Measurements from ENCODE around the gene ITPA. TPM values are rescaled to one million over a fixed set of nuclear protein-coding genes. Genes with fewer than 3 reads are reported as not detected.

ITPA gene
- total RNA-seq, 4 donors from 2014 or later = 21.8 to 51.8 (median 38.8) TPM

DNA sequence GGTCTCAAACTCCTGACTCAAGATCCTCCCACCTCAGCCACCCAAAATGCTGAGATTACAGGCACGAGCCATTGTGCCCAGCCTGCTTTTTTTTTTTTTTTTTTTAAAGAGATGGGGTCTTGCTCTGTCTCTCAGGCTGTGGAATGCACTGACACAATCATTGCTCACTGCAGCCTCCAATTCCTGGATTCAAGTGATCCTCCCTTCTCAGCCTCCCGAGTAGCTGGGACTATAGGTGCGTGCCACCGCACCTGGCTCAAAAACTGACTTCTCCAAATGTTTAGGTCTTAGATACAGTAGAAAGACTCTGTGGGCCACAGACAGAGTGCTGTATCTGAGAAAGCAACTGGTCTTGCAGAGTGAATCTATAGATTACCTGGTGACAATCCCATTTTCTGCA lies 60.8 kb downstream of the ITPA start:
- TF ChIP-seq, protein P1, sequence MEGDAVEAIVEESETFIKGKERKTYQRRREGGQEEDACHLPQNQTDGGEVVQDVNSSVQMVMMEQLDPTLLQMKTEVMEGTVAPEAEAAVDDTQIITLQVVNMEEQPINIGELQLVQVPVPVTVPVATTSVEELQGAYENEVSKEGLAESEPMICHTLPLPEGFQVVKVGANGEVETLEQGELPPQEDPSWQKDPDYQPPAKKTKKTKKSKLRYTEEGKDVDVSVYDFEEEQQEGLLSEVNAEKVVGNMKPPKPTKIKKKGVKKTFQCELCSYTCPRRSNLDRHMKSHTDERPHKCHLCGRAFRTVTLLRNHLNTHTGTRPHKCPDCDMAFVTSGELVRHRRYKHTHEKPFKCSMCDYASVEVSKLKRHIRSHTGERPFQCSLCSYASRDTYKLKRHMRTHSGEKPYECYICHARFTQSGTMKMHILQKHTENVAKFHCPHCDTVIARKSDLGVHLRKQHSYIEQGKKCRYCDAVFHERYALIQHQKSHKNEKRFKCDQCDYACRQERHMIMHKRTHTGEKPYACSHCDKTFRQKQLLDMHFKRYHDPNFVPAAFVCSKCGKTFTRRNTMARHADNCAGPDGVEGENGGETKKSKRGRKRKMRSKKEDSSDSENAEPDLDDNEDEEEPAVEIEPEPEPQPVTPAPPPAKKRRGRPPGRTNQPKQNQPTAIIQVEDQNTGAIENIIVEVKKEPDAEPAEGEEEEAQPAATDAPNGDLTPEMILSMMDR (IDR thresholded peaks at IDR 0.05; ENCODE audit: low read depth) = no peak

DNA sequence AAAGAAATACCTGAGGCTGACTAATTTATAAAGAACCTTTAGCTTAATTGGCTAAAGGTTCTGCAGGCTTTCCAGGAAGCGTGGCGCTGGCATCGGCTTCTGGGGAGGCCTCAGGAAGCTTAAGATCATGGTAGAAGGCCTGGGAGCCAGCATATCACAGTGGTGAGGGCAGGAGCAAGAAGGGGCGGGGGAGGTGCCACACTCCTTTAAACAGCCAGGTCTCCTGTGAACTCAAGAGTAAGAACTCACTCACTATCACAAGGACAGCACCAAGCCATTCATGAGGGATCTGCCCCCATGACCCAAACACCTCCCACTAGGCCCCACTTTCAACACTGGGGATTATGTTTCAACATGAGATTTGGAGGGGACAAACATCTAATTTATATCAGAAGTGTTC lies 64.1 kb downstream of the ITPA start:
- TF ChIP-seq, protein P1 (IDR thresholded peaks at IDR 0.05; ENCODE audit: low read depth) = no peak

Other genes starting within 250 kb of the ITPA start
- gene GNRH2, start 165.9 kb upstream of the ITPA start, total RNA-seq = not detected
- gene MRPS26, start 163.4 kb upstream of the ITPA start, total RNA-seq = 10 to 100 TPM; 20.5 to 47.5 (median 30.4) TPM
- gene OXT, start 137.9 kb upstream of the ITPA start, total RNA-seq = 1 to 10 TPM in 3 of 4 donors, not detected in 1; 2.0 to 3.5 (median 2.3) TPM
- 1 to 10 TPM in 2 of 4 donors, not detected in 2; 4.3 to 4.6 TPM for gene AVP, start 124.8 kb upstream of the ITPA start, total RNA-seq
- 10 to 100 TPM; 10.3 to 12.2 (median 11.1) TPM for gene FASTKD5, start 49.6 kb upstream of the ITPA start, total RNA-seq
- gene UBOX5, start 49.6 kb upstream of the ITPA start, total RNA-seq = 1 to 10 TPM; 3.6 to 7.9 (median 4.6) TPM
- 1 to 10 TPM; 2.8 to 7.9 (median 5.2) TPM for gene LZTS3, start 35.9 kb upstream of the ITPA start, total RNA-seq
- 10 to 100 TPM; 34.6 to 73.3 (median 64.0) TPM for gene DDRGK1, start 4.8 kb upstream of the ITPA start, total RNA-seq
- gene SLC4A11, start 29.7 kb downstream of the ITPA start, total RNA-seq = 1 to 10 TPM in 1 of 4 donors, under 1 TPM in 2, not detected in 1; 0.33 to 5.3 (median 0.51) TPM
- gene DNAAF9, start 198.2 kb downstream of the ITPA start, total RNA-seq = 10 to 100 TPM; 26.6 to 39.4 (median 33.3) TPM

Measured in subcutaneous adipose tissue (tissue), 4 donors.